ENCODE results near the gene RAB30.

RAB30 gene

GRCh38 chr11:83112886-83113285, 41.2 kb upstream of the RAB30 start:
- TF ChIP-seq ZFX (IDR thresholded peaks at IDR 0.05), result no peak
- TF ChIP-seq CTCF (conservative IDR thresholded peaks at IDR 0.05), result no peak
- no peak overlapping the region for H3K27ac ChIP-seq

GRCh38 chr11:83105168-83105567, 33.5 kb upstream of the RAB30 start:
- H3K27ac ChIP-seq, result no peak overlapping the region
- TF ChIP-seq ZFX (IDR thresholded peaks at IDR 0.05) (no peak), CTCF (conservative IDR thresholded peaks at IDR 0.05) (no peak)

GRCh38 chr11:83102834-83103233, 31.1 kb upstream of the RAB30 start:
- H3K27ac ChIP-seq, result no peak overlapping the region
- TF ChIP-seq CTCF (conservative IDR thresholded peaks at IDR 0.05) (no peak), ZFX (IDR thresholded peaks at IDR 0.05) (no peak)

GRCh38 chr11:83097429-83098075, 25.9 kb upstream of the RAB30 start:
- TF ChIP-seq ZFX (IDR thresholded peaks at IDR 0.05) (no peak), CTCF (conservative IDR thresholded peaks at IDR 0.05) (no peak)
- no peak overlapping the region for H3K27ac ChIP-seq

- TF ChIP-seq ZFX (IDR thresholded peaks at IDR 0.05) (no peak), CTCF (conservative IDR thresholded peaks at IDR 0.05) (no peak)
- no peak overlapping the region for H3K27ac ChIP-seq
Observed at GRCh38 chr11:83093634-83094033, 21.9 kb upstream of the RAB30 start.

GRCh38 chr11:83092488-83093384, 21.0 kb upstream of the RAB30 start:
- H3K27ac ChIP-seq, result peak overlapping the region; percentile 27; the same call in 1 of the 2 replicates
- TF ChIP-seq ZFX (IDR thresholded peaks at IDR 0.05) (no peak), CTCF (conservative IDR thresholded peaks at IDR 0.05) (no peak)

GRCh38 chr11:83088965-83089364, 17.3 kb upstream of the RAB30 start:
- H3K27ac ChIP-seq, result no peak overlapping the region
- TF ChIP-seq CTCF (conservative IDR thresholded peaks at IDR 0.05) (0 out of 2 replicates have a peak, but pooled peaks have one; percentile 3), ZFX (IDR thresholded peaks at IDR 0.05) (no peak)

All from C4-2B (cell line).